ENCODE data around the gene RGS14.
"Not testable (repeated sequence)": the region's sequence is repeated elsewhere in the genome, so short reads cannot be mapped to it uniquely, and the experiment has no call there.

RGS14 gene

DNA sequence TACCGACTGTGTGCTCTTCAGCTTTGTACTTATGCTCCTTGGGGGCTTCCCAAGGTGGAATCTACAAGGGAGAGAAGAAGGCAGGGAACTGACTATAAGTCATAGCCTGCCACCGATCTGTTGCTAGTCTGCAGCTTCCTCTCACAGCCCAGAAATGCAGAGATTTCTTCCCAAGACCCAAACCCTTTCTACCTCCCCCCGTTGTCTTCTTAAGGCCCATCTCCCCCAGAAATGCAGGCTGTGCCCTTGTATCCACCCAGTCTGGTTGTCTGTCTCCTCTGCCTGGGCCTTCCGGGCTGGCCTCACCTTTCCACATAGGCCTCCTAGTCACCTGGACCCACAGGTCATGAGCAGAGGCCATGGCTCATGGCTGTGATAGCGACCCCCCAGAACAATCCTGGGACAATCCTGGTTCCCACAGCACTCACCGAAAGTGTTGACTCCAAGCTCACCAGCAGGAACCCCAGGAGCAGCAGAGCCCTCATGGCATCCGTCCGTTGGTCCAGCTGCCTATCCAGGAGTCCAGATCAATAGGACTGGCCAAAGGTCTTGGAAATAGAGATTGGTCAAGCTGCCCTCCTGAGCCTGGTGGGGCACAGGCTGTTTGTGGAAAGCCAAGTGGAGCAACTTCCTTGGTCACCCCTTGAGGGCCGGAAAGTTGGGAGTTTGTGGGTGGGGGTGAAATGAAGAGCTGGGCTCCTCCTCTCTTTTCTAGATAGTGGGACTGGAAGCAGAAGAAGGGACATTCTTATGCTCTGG lies 51.5 kb downstream of the RGS14 start, which contains the start of gene F12:
F12 (minus strand) TSS at position 522 of the 759 bp plus-strand sequence; CDS start at position 485, 37 bp downstream.
- DNase-seq: no peak

DNA sequence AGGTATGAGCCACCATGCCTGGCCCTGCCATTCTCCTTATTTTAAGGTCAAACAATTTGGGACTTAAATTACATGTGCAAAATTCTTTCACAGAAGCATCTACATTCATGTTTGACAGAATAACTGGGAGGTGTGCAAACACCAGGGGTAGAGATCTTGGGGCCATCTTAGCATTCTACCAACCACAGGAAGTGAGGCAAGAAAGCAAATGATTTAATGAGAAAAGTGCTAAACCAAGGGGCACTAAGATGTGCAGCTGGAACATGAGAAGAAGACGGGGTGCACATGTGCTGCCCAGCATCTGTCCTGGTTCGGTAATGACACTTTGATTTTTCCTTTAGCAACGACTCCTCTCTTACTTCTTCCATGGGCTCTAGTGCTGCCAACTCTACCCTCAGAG lies 52.9 kb downstream of the RGS14 start:
- no peak for DNase-seq

DNA sequence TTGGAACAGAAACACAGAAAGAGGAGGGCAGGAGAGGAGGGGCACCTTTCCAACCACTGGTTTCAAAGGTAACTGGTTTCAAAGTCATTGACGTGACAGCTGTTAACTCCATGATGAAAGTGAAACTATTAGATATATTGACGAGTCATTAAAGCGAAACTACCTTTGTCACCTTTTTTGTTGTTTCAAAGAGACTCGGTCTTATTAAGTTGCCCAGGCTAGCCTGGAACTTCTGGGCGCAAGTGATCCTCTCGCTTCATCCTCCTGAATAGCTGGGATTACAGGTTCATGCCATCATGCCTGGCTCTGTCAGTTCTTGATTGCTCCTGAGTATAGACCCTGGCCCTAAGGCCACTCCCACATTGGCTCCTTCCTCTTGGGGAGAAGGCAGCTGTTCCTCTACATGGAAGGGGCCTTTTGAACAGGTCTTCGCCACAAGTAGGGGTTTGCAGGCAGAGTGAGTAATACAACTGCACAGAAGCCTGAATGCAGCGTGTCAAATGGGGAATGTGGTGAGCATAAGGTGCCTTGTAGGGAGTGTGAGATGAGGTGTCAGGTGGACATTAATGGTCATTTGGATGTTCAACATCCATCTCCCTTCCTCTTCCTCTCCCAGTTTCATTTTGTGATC lies 55.0 kb downstream of the RGS14 start:
- no peak for DNase-seq

DNA sequence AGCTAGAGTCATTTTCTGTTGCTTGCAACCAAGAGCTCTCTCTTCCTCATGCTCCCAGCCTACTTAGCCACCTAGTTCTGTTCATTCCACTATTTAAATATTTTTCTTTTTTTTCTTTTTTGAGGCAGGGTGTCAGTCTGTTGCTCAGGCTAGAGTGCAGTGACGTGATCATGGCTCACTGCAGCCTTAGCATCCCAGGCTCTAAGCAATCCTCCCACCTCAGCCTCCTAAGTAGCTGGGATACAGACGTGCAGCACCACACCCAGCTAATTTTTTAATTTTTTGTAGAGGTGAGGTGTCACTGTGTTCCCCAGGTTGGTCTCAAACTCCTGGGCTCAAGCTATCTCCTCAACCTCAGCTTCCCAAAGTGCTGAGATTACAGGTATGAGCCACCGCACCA lies 56.8 kb downstream of the RGS14 start:
- no peak for DNase-seq

DNA sequence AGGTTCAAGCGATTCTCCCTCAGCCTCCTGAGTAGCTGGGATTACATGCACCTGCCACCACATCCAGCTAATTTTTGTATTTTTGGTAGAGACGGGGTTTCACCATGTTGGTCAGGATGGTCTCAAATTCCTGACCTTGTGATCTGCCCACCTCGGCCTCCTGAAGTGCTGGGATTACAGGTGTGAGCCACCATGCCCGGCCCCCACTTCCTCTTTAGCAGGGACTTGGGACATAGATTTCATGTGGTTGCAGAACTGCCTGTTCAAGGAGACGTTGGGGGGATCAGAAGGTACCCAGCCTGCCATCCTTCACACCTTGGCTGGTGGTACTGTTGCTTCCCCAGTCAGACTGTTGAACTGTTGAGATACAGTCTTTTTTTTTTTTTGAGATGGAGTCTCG lies 59.4 kb downstream of the RGS14 start:
- DNase-seq: not testable (repeated sequence)

DNA sequence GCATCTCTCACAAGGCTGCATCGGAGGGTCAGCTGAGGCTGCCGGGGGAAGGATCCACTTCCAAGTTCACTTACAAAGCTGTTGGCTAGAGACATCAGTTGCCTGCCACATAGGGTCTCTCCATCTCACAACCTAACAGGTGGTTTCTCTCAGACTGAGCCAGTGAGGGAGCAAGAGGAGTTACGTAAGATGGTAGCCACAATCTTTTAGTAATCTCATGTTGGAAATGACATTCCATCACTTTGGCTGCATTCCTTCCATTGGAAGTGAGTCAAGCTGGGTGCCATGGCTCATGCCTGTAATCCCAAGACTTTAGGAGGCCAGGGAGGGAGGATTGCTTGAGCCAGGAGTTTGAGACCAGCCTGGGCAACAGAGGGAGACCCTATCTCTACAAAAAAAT lies 61.3 kb downstream of the RGS14 start:
- DNase-seq: no peak

DNA sequence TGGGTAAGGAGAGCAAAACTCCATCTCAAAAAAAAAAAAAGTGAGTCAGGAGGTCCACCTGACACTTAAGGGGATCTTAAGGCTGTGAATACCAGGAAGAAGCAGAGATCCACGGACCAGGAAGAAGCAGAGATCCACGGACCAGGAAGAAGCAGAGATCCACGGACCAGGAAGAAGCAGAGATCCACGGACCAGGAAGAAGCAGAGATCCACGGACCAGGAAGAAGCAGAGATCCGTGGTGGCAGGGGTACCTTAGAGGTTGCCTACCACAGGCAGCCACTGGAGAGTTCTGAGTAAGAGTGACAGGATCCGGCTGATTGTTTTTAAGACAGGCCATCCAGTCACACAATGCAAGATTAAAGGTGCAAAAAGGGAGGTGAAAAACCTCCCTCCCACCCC lies 62.7 kb downstream of the RGS14 start:
- not testable (repeated sequence) for DNase-seq

DNA sequence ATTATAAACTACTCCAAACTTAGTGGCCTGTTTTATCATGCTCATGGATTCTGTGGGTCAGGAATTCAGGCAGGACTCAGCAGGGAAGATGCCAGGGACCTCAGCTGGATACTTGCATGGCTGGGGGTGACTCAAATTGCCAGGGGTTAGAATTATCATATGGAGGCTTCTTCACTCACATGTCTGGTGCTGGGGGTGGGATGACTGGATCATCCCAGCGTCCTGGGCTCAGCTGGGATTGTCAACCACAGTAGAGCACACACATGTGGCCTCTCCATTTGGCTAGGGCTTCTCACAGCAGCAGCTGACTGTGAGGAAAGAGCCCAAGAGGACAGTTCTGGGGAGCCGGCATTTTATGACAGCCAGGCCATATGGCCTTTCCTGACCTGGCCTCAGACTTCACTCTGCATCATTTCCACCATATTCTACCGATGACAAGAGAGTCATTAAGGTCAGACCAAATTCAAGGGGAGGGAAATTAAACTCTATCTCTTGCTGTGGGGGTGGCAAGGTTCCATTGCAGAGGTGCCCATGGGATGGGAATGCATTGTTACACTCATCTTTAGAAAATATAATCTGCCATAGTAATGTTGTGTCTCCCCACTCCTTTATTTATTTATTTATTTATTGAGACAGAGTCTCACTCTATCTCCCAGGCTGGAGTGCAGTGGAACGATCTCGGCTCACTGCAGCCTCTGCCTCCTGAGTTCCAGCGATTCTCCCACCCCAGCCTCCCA lies 63.5 kb downstream of the RGS14 start:
- DNase-seq: no peak
